Gastroesophageal sphincter (tissue), 4 donors: ENCODE data around the gene MKRN2. TPM values are rescaled to one million over a fixed set of nuclear protein-coding genes. Genes with fewer than 3 reads are reported as not detected.

Experiments
- ATAC-seq: fragments of 150-250 bp; one replicate; pipeline ENCODE4 v1.9.1; 2016; ENCODE audit warnings: mild to moderate bottlenecking, moderate library complexity
- H3K27ac ChIP-seq, 4 donors: fragments of 200-600 bp; sonication (generic) in 3 of 4; 1 replicate in 3 of 4; 2 replicates in 1 of 4; pipeline ENCODE4 v1.5.1; 2016 to 2019
- H3K27me3 ChIP-seq: fragments of 200-600 bp; sonication (generic); one replicate; pipeline ENCODE4 v1.5.1; 2019
- H3K36me3 ChIP-seq, 2 donors: fragments of 200-600 bp; sonication (generic); one replicate each; pipeline ENCODE4 v1.5.1; 2019; ENCODE audit warnings: control low read depth in 1 of 2
- H3K4me1 ChIP-seq, 3 donors: fragments of 200-600 bp; sonication (generic); 1 replicate in 2 of 3; 2 replicates in 1 of 3; pipeline ENCODE4 v1.5.1; 2016 to 2019; ENCODE audit warnings: control low read depth in 2 of 3
- H3K4me3 ChIP-seq, 2 donors: fragments of 200-600 bp; sonication (generic); one replicate each; pipeline ENCODE4 v1.5.1; 2019; ENCODE audit warnings: mild to moderate bottlenecking in 1 of 2, moderate library complexity in 1 of 2
- H3K9me3 ChIP-seq, 3 donors: fragments of 200-600 bp; sonication (generic); one replicate each; pipeline ENCODE4 v1.5.1; 2017 to 2019; ENCODE audit warnings: control low read depth in 2 of 3
- CTCF ChIP-seq, 4 experiments: fragments of 200-600 bp in 2 of 4; fragments of 450-650 bp in 2 of 4; sonication (generic) in 1 of 4; IDR thresholded peaks; one replicate each; pipeline ENCODE4 v1.5.1; 2017 to 2019; ENCODE audit warnings: antibody characterized with exemption in 4 of 4, mild to moderate bottlenecking in 2 of 4, moderate library complexity in 2 of 4
- EP300 ChIP-seq: sonication (generic); formaldehyde crosslinking; IDR thresholded peaks from one replicate; pipeline ENCODE4 v1.6.1; 2017; ENCODE audit warnings: antibody characterized with exemption, mild to moderate bottlenecking
- POLR2A ChIP-seq, 2 donors: fragments of 450-650 bp; IDR thresholded peaks; one replicate each; pipeline ENCODE4 v1.6.1; 2017; ENCODE audit warnings: antibody characterized with exemption in 2 of 2, mild to moderate bottlenecking in 2 of 2, moderate library complexity in 1 of 2
- POLR2AphosphoS5 ChIP-seq: sonication (generic); formaldehyde crosslinking; IDR thresholded peaks from one replicate; pipeline ENCODE4 v1.6.1; 2017; ENCODE audit warnings: antibody characterized with exemption
- WGBS, 2 donors: methylation state at CpG; one replicate each; pipeline ENCODE4 v1.1.5; 2018; ENCODE audit warnings: low coverage in 1 of 2; 5-methylcytosine and 5-hydroxymethylcytosine counted together
- total RNA-seq, 4 donors: library from RNA; depleted of rRNA; stranded (reverse); fragments of >200 nt; gene quantifications; one replicate each; pipeline ENCODE4 v1.1.0, GENCODE V29; 2016

MKRN2 gene
- total RNA-seq, 4 donors from 2014 or later: 37.0 to 50.4 (median 38.3) TPM

GRCh38 chr3:12512534-12513118 is 44.3 kb upstream of the MKRN2 start:
- WGBS, 2 donors: 86 to 87% methylated on average over 4 of the region's 4 CpGs
- peaks cover 0 to 10% (median 9%) of the 10 kb centered on the region in 3 donors for H3K4me1 ChIP-seq
- peaks cover 0 to 30% of the 10 kb centered on the region in 2 donors for H3K36me3 ChIP-seq
- no peak for ATAC-seq
- H3K27ac ChIP-seq: no peak overlapping the region
- TF ChIP-seq POLR2A (IDR thresholded peaks at IDR 0.05): no peak
- no peak for TF ChIP-seq CTCF (IDR thresholded peaks at IDR 0.05)
- TF ChIP-seq EP300: no peak
- TF ChIP-seq POLR2AphosphoS5: no peak
- no peaks in the 10 kb centered on the region for H3K9me3 ChIP-seq
- no peaks in the 10 kb centered on the region for H3K27me3 ChIP-seq
- H3K4me3 ChIP-seq: no peak overlapping the region

GRCh38 chr3:12513694-12514446 is 43.0 kb upstream of the MKRN2 start:
- Histone ChIP-seq H3K27me3 (no peaks in the 10 kb centered on the region), H3K27ac (no peak overlapping the region), H3K4me1 (peaks cover 0 to 6% (median 1%) of the 10 kb centered on the region in 3 donors), H3K9me3 (no peaks in the 10 kb centered on the region), H3K4me3 (no peak overlapping the region), H3K36me3 (peaks cover 0 to 34% of the 10 kb centered on the region in 2 donors)
- no peak for ATAC-seq
- 73 to 78% methylated on average over 4 to 5 of the region's 5 CpGs for WGBS, 2 donors
- TF ChIP-seq EP300 (no peak), POLR2A (IDR thresholded peaks at IDR 0.05) (no peak)

GRCh38 chr3:12515631-12516030 is 41.3 kb upstream of the MKRN2 start:
- Histone ChIP-seq H3K27me3 (no peaks in the 10 kb centered on the region), H3K36me3 (peaks cover 0 to 44% of the 10 kb centered on the region in 2 donors), H3K4me1 (no peaks in the 10 kb centered on the region), H3K4me3 (no peak overlapping the region), H3K27ac (no peak overlapping the region), H3K9me3 (no peaks in the 10 kb centered on the region)
- no peak for ATAC-seq
- TF ChIP-seq POLR2AphosphoS5: no peak
- no peak for TF ChIP-seq POLR2A (IDR thresholded peaks at IDR 0.05)
- no peak for TF ChIP-seq EP300
- no peak for TF ChIP-seq CTCF (IDR thresholded peaks at IDR 0.05)

- Histone ChIP-seq H3K9me3 (no peaks in the 10 kb centered on the region), H3K27me3 (no peaks in the 10 kb centered on the region), H3K27ac (no peak overlapping the region), H3K4me1 (no peaks in the 10 kb centered on the region), H3K4me3 (no peak overlapping the region), H3K36me3 (peaks cover 0 to 44% of the 10 kb centered on the region in 2 donors)
- TF ChIP-seq EP300 (no peak), POLR2AphosphoS5 (no peak), CTCF (IDR thresholded peaks at IDR 0.05) (no peak), POLR2A (IDR thresholded peaks at IDR 0.05) (no peak)
- no peak for ATAC-seq
- WGBS, 2 donors: 82 to 88% methylated on average over 6 to 7 of the region's 11 CpGs
Measured at GRCh38 chr3:12516873-12517272, 40.0 kb upstream of the MKRN2 start.

- peaks cover 0 to 40% of the 10 kb centered on the region in 2 donors for H3K36me3 ChIP-seq
- no peaks in the 10 kb centered on the region for H3K27me3 ChIP-seq
- no peaks in the 10 kb centered on the region for H3K4me1 ChIP-seq
- no peak overlapping the region for H3K27ac ChIP-seq
- TF ChIP-seq CTCF (IDR thresholded peaks at IDR 0.05) (no peak), POLR2A (IDR thresholded peaks at IDR 0.05) (no peak), POLR2AphosphoS5 (no peak), EP300 (no peak)
- no peak for ATAC-seq
- WGBS, 2 donors: 74 to 96% methylated on average over 3 to 6 of the region's 6 CpGs
- H3K9me3 ChIP-seq: no peaks in the 10 kb centered on the region
- H3K4me3 ChIP-seq: no peak overlapping the region
Measured at GRCh38 chr3:12518261-12519028, 38.4 kb upstream of the MKRN2 start.
